GM21423 (cell line): ENCODE data around the gene TAOK1.
"Not testable (repeated sequence)": the region's sequence is repeated elsewhere in the genome, so short reads cannot be mapped to it uniquely, and the experiment has no call there.

ENCODE experiments used
- ATAC-seq: cut with Tn5 transposase; IDR thresholded peaks from one replicate; pipeline ENCODE4 v1.9.1; 2021; ENCODE audit warnings: mild to moderate bottlenecking, moderate library complexity; ENCODE audit not compliant: unreplicated experiment

TAOK1 gene

GRCh38 chr17:29526322-29526721 is 136.2 kb downstream of the TAOK1 start:
- no peak for ATAC-seq

- no peak for ATAC-seq
These were observed 143.8 kb downstream of the TAOK1 start for GRCh38 chr17:29533976-29534375.

GRCh38 chr17:29544066-29544465 is 153.9 kb downstream of the TAOK1 start:
- no peak for ATAC-seq

GRCh38 chr17:29546085-29546484 is 155.9 kb downstream of the TAOK1 start:
- ATAC-seq, result no peak

GRCh38 chr17:29546830-29547229 is 156.7 kb downstream of the TAOK1 start:
- no peak for ATAC-seq

GRCh38 chr17:29549177-29549923 is 159.2 kb downstream of the TAOK1 start:
- ATAC-seq, result no peak

- no peak for ATAC-seq
These were observed 165.7 kb downstream of the TAOK1 start for GRCh38 chr17:29555840-29556239.

- no peak for ATAC-seq
These were observed 167.0 kb downstream of the TAOK1 start for GRCh38 chr17:29557085-29557738.

GRCh38 chr17:29557739-29558116 is 167.6 kb downstream of the TAOK1 start:
- ATAC-seq, result no peak

GRCh38 chr17:29558139-29558538 is 168.0 kb downstream of the TAOK1 start:
- not testable (repeated sequence) for ATAC-seq

GRCh38 chr17:29559640-29560039 is 169.5 kb downstream of the TAOK1 start:
- ATAC-seq, result no peak

GRCh38 chr17:29560316-29560715 is 170.2 kb downstream of the TAOK1 start:
- no peak for ATAC-seq

GRCh38 chr17:29561554-29562517 is 171.7 kb downstream of the TAOK1 start:
- ATAC-seq, result no peak

- no peak for ATAC-seq
These were observed 172.5 kb downstream of the TAOK1 start for GRCh38 chr17:29562615-29563014.

GRCh38 chr17:29563816-29564215 is 173.7 kb downstream of the TAOK1 start:
- no peak for ATAC-seq

- ATAC-seq, result peak; percentile 11
These were observed 175.7 kb downstream of the TAOK1 start for GRCh38 chr17:29565643-29566472.

GRCh38 chr17:29566473-29567303 is 176.5 kb downstream of the TAOK1 start, which contains the start of gene ABHD15:
Gene ABHD15, minus strand, starts transcription at chr17:29567037. Its CDS starts 71 bp downstream, at chr17:29566966.
- peak; percentile 23 for ATAC-seq

GRCh38 chr17:29567304-29567553 is 177.1 kb downstream of the TAOK1 start:
- ATAC-seq, result peak; percentile 2

- ATAC-seq, result peak; percentile 25
These were observed 177.6 kb downstream of the TAOK1 start for GRCh38 chr17:29567554-29568330.
